ENCODE results near the gene ACOT7. TPM values are rescaled to one million over a fixed set of nuclear protein-coding genes. Genes with fewer than 3 reads are reported as not detected.

Gene ACOT7
- total RNA-seq, 2 experiments from 2014 or later, result 23.4 to 53.6 TPM

- TF ChIP-seq CTCF (conservative IDR thresholded peaks at IDR 0.05; ENCODE audit: low read length) (no peak), EZH2phosphoT487 (IDR thresholded peaks at IDR 0.05; ENCODE audit: borderline replicate concordance, low read depth, low read length) (no peak)
- Histone ChIP-seq H2AFZ (ENCODE audit: low read length) (no peak overlapping the region), H3K9me2 (ENCODE audit: insufficient read depth, low read length) (no peaks in the 10 kb centered on the region), H3K4me2 (ENCODE audit: low read length) (no peak overlapping the region), H3K27ac (ENCODE audit: low read depth, low read length, poor library complexity, severe bottlenecking) (no peak overlapping the region), H3K9me3 (ENCODE audit: low read length) (no peaks in the 10 kb centered on the region), H4K20me1 (ENCODE audit: insufficient read depth, low read length) (no peaks in the 10 kb centered on the region; the same call in 1 of the 2 replicates), H3K4me3 (ENCODE audit: low read depth, low read length, poor library complexity, severe bottlenecking) (no peak overlapping the region), H3K36me3 (ENCODE audit: insufficient read depth, low read length) (no peaks in the 10 kb centered on the region), H3K79me2 (ENCODE audit: insufficient read depth, low read depth, low read length) (no peaks in the 10 kb centered on the region), H3K4me1 (ENCODE audit: insufficient read depth, low read length, poor library complexity, severe bottlenecking) (no peaks in the 10 kb centered on the region)
- intact Hi-C loops (cut with micrococcal nuclease; ENCODE audit: unreplicated experiment), result no loop called here
- POLR2A ChIA-PET, result interaction anchor here (0.6 kb wide), 1 partner anchor 12 kb away, joined by 4 read pairs; no protein-coding TSS in a partner anchor
- BruUV-seq (replicated peaks), result no TSS peak
- no peak for DNase-seq (ENCODE audit: low spot score)
- CTCF ChIA-PET (ENCODE audit: unreplicated experiment), result interaction anchor here (0.7 kb wide), 1 partner anchor 855 kb away, joined by 3 read pairs; no protein-coding TSS in a partner anchor
Measured at GRCh38 chr1:6352138-6352563, 41.4 kb downstream of the ACOT7 start.

GRCh38 chr1:6351480-6352137 is 42.0 kb downstream of the ACOT7 start:
- H3K4me2 ChIP-seq (ENCODE audit: low read length), result no peak overlapping the region
- H3K4me1 ChIP-seq (ENCODE audit: insufficient read depth, low read length, poor library complexity, severe bottlenecking), result no peaks in the 10 kb centered on the region
- H3K27ac ChIP-seq (ENCODE audit: low read depth, low read length, poor library complexity, severe bottlenecking), result no peak overlapping the region
- no peaks in the 10 kb centered on the region; the same call in 1 of the 2 replicates for H4K20me1 ChIP-seq (ENCODE audit: insufficient read depth, low read length)
- POLR2A ChIA-PET, result interaction anchor here (0.6 kb wide), 1 partner anchor 12 kb away, joined by 4 read pairs; no protein-coding TSS in a partner anchor
- no peaks in the 10 kb centered on the region for H3K9me3 ChIP-seq (ENCODE audit: low read length)
- H3K4me3 ChIP-seq (ENCODE audit: low read depth, low read length, poor library complexity, severe bottlenecking), result no peak overlapping the region
- no peak for DNase-seq (ENCODE audit: low spot score)
- no peak for TF ChIP-seq EZH2phosphoT487 (IDR thresholded peaks at IDR 0.05; ENCODE audit: borderline replicate concordance, low read depth, low read length)
- no peak for TF ChIP-seq CTCF (conservative IDR thresholded peaks at IDR 0.05; ENCODE audit: low read length)
- H3K79me2 ChIP-seq (ENCODE audit: insufficient read depth, low read depth, low read length), result no peaks in the 10 kb centered on the region
- CTCF ChIA-PET (ENCODE audit: unreplicated experiment), result no interaction called here
- intact Hi-C loops (cut with micrococcal nuclease; ENCODE audit: unreplicated experiment), result no loop called here
- H3K36me3 ChIP-seq (ENCODE audit: insufficient read depth, low read length), result no peaks in the 10 kb centered on the region
- H3K9me2 ChIP-seq (ENCODE audit: insufficient read depth, low read length), result no peaks in the 10 kb centered on the region
- no TSS peak for BruUV-seq (replicated peaks)
- no peak overlapping the region for H2AFZ ChIP-seq (ENCODE audit: low read length)

GRCh38 chr1:6350416-6351088 is 43.0 kb downstream of the ACOT7 start:
- TF ChIP-seq EZH2phosphoT487 (IDR thresholded peaks at IDR 0.05; ENCODE audit: borderline replicate concordance, low read depth, low read length) (no peak), CTCF (conservative IDR thresholded peaks at IDR 0.05; ENCODE audit: low read length) (no peak)
- DNase-seq (ENCODE audit: low spot score), result no peak
- intact Hi-C loops (cut with micrococcal nuclease; ENCODE audit: unreplicated experiment), result no loop called here
- no peak overlapping the region for H3K4me3 ChIP-seq (ENCODE audit: low read depth, low read length, poor library complexity, severe bottlenecking)
- H3K79me2 ChIP-seq (ENCODE audit: insufficient read depth, low read depth, low read length), result no peaks in the 10 kb centered on the region
- no peak overlapping the region for H3K4me2 ChIP-seq (ENCODE audit: low read length)
- no peak overlapping the region for H2AFZ ChIP-seq (ENCODE audit: low read length)
- BruUV-seq (replicated peaks), result no TSS peak
- H3K27ac ChIP-seq (ENCODE audit: low read depth, low read length, poor library complexity, severe bottlenecking), result no peak overlapping the region
- ChIA-PET POLR2A (no interaction called here), CTCF (ENCODE audit: unreplicated experiment) (no interaction called here)
- H3K36me3 ChIP-seq (ENCODE audit: insufficient read depth, low read length), result no peaks in the 10 kb centered on the region
- H4K20me1 ChIP-seq (ENCODE audit: insufficient read depth, low read length), result no peaks in the 10 kb centered on the region; the same call in 1 of the 2 replicates
- H3K4me1 ChIP-seq (ENCODE audit: insufficient read depth, low read length, poor library complexity, severe bottlenecking), result no peaks in the 10 kb centered on the region
- no peaks in the 10 kb centered on the region for H3K9me3 ChIP-seq (ENCODE audit: low read length)
- no peaks in the 10 kb centered on the region for H3K9me2 ChIP-seq (ENCODE audit: insufficient read depth, low read length)

All from OCI-LY7 (cell line).